Measurements from ENCODE around the gene KIF6.

GRCh38 chr6:39733704-39734103 is 8.5 kb upstream of the KIF6 start:
- TF ChIP-seq CTCF (IDR thresholded peaks at IDR 0.05) (no peak), EZH2phosphoT487 (IDR thresholded peaks at IDR 0.05) (no peak), EZH2 (IDR thresholded peaks at IDR 0.05) (no peak)

Data from neural progenitor cell (in vitro differentiated cells).